Heart left ventricle (tissue), 13 donors: ENCODE measurements around the gene SPPL3.

Source experiments
- CTCF ChIP-seq, 12 donors: fragments of 200-600 bp; sonication (generic) in 4 of 12; IDR thresholded peaks; one replicate each; pipeline versions ENCODE4 v1.5.0 to v1.8.0; 2018 to 2022; ENCODE audit warnings: antibody characterized with exemption in 12 of 12, mild to moderate bottlenecking in 5 of 12
- POLR2A ChIP-seq, 2 donors: fragments of 450-650 bp; IDR thresholded peaks; one replicate each; pipeline ENCODE4 v1.6.1; 2017; ENCODE audit warnings: antibody characterized with exemption in 2 of 2, mild to moderate bottlenecking in 2 of 2, moderate library complexity in 2 of 2
- donor health status: ischemic (EF 13 %, LVEDD 7.1; RV severe dilation, severe dysfunction).
- donor health status: DM: no; HTN: yes; CAD: no.
- donor health status: DM: no; HTN: no; CAD: no.
- donor health status: ischemic (EF 25% LVEDD 6.9; RV normal size, moderate dysfunction).
- donor health status: ischemic (EF 25% LVEDD 5.7; RV mildly dilated, moderate dysfunction).
- donor health status: ischemic (EF 35%, LVEDD 5.7; RV mildly dilated, moderate dysfunction).
- donor health status: nonischemic (EF 11% LVEDD 7.7; RV severe dilation, severe dysfunction).
- donor health status: DM: yes; HTN: yes; CAD: no.
- donor health status: PGD.
- donor health status: ischemic (EF 29% LVEDD 5.4; RV normal size, mild dysfunction).
- donor health status: nonischemic (EF 23%, LVEDD 6.1; RV moderate dilation, normal function).

- TF ChIP-seq CTCF (IDR thresholded peaks at IDR 0.05) (peak in 1 of 12 donors; percentile 24), POLR2A (IDR thresholded peaks at IDR 0.05) (no peak)
Observed at GRCh38 chr12:120787889-120788288, 116.3 kb downstream of the SPPL3 start.
